Peyer's patch (tissue), 4 donors: Measurements from ENCODE around the gene LRRC10.
"Not testable (repeated sequence)": the region's sequence is repeated elsewhere in the genome, so short reads cannot be mapped to it uniquely, and the experiment has no call there.

Experiments
- POLR2A ChIP-seq, 2 donors: fragments of 450-650 bp; IDR thresholded peaks; one replicate each; pipeline ENCODE4 v1.5.1; 2017; ENCODE audit warnings: antibody characterized with exemption in 2 of 2, mild to moderate bottlenecking in 2 of 2, moderate library complexity in 2 of 2
- TF ChIP-seq, protein P1 (sequence below), 6 experiments: fragments of 450-650 bp in 4 of 6; fragments of 200-600 bp in 2 of 6; sonication (generic) in 1 of 6; IDR thresholded peaks; one replicate each; pipeline ENCODE4 v1.5.1; 2017 to 2019; ENCODE audit warnings: antibody characterized with exemption in 6 of 6, mild to moderate bottlenecking in 3 of 6, moderate library complexity in 1 of 6

DNA sequence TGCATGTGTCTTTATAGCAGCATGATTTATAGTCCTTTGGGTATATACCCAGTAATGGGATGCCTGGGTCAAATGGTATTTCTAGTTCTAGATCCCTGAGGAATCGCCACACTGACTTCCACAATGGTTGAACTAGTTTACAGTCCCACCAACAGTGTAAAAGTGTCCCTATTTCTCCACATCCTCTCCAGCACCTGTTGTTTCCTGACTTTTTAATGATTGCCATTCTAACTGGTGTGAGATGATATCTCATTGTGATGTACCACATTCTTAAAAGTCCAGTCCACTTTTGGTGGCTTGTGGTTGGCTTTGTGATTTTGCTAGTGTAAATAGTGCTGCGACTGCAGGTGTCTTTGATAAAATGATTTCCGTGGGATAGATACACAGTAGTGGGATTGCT lies 6.4 kb downstream of the LRRC10 start:
- TF ChIP-seq, protein P1, sequence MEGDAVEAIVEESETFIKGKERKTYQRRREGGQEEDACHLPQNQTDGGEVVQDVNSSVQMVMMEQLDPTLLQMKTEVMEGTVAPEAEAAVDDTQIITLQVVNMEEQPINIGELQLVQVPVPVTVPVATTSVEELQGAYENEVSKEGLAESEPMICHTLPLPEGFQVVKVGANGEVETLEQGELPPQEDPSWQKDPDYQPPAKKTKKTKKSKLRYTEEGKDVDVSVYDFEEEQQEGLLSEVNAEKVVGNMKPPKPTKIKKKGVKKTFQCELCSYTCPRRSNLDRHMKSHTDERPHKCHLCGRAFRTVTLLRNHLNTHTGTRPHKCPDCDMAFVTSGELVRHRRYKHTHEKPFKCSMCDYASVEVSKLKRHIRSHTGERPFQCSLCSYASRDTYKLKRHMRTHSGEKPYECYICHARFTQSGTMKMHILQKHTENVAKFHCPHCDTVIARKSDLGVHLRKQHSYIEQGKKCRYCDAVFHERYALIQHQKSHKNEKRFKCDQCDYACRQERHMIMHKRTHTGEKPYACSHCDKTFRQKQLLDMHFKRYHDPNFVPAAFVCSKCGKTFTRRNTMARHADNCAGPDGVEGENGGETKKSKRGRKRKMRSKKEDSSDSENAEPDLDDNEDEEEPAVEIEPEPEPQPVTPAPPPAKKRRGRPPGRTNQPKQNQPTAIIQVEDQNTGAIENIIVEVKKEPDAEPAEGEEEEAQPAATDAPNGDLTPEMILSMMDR (IDR thresholded peaks at IDR 0.05): not testable (repeated sequence)
- TF ChIP-seq POLR2A (IDR thresholded peaks at IDR 0.05): not testable (repeated sequence)
